Stimulated activated CD8-positive, alpha-beta memory T cell treated with anti-CD3 and anti-CD28 coated beads, Interleukin-4, amount 100 ng/mL, for 24 hours (primary cell): Measurements from ENCODE around the gene ZNF534.
"Not testable (repeated sequence)": the region's sequence is repeated elsewhere in the genome, so short reads cannot be mapped to it uniquely, and the experiment has no call there.

Experiments
- DNase-seq: peaks from one replicate; pipeline ENCODE4 v3.0.0-alpha.2; 2020; ENCODE audit warnings: low read depth

ZNF534 gene

DNA sequence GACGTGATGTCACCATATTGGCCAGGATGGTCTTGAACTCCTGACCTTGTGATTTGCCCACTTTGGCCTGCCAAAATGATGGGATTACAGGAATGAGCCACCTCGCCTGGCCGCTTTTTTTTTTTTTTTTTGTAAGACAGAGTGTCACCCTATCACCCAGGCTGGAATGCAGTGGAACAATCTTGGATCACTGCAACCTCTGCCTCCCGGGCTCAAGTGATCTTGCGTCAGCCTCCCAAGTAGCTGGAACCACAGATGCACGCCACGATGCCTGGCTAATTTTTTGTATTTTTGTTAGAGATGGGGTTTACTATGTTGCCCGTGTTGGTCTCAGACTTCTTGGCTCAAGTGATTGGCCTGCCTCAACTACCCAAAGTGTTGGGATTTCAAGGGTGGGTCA lies 69.6 kb downstream of the ZNF534 start:
- no peak for DNase-seq

DNA sequence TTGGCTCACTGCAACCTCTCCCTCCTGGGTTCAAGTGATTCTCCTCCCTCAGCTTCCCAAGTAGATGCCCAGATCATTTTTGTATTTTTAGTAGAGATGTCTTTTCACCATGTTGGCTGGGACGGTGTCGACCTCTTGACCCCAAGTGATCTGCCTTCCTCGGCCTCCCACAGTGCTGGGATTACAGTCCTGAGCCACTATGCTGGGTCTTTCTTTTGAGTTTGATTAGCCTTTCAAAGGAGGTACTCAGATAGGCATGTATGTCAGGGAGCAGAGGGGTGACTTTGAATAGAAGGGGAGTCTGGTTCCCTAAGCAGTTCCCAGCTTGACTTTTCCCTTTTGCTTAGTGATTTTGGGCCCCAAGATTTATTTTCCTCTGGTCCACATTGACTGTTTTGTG lies 71.5 kb downstream of the ZNF534 start:
- not testable (repeated sequence) for DNase-seq

DNA sequence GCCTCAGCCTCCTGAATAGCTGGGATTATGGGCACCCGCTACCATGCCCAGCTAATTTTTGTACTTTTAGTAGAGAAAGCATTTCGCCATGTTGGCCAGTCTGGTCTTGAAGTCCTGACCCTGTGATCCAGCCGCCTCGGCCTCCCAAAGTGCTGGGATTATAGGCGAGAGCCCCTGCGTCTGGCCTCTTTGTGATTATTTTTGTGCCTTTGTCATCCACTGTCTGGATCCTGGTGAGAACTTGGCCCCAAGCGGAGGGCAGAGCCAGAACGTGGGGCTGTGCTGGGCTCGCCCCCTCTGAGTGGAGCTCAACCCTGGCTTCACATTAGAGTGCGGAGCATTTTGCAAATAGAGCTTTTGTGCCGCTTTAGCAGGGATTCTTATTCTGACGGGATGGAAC lies 72.0 kb downstream of the ZNF534 start:
- DNase-seq = not testable (repeated sequence)
